Measurements from ENCODE around the gene SRCAP. TPM values are rescaled to one million over a fixed set of nuclear protein-coding genes. Genes with fewer than 3 reads are reported as not detected.

The SRCAP gene
- total and polyA plus RNA-seq, 11 donors = 22.9 to 51.2 (median 39.7) TPM

DNA sequence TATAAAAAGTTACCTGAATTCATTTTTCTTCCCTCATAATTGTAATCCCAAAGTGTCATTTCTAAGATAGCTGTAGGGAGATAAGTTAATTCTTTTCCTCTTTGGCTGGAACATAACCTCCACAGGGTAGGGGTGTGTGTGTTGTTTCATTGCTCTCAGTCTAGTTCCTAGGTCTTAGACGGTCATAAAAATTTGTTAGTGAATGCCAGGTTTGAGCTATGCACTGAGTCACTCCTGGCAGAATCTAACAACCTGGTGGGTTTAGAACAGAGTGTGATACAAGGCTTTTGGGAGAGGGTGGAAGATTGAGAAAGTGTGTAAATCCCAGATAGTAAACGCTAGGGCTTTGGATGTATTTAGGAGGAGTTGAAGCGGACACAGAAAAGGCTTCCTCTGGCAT, 48.4 kb downstream of the SRCAP start:
- 46 to 59% (median 52%) methylated on average over 3 of the region's 3 CpGs for WGBS, 4 donors
- no peaks in the 10 kb centered on the region for H3K27me3 ChIP-seq
- H3K27ac ChIP-seq = peak overlapping the region in 10 of 12 donors; percentile 59 to 84 (median 76)
- H3K9me3 ChIP-seq = no peaks in the 10 kb centered on the region
- no peak for TF ChIP-seq CTCF (IDR thresholded peaks at IDR 0.05)
- TF ChIP-seq POLR2A (IDR thresholded peaks at IDR 0.05) = no peak
- H3K4me3 ChIP-seq = peak overlapping the region in 9 of 12 donors; percentile 64 to 97 (median 79)
- H3K4me1 ChIP-seq = peaks cover 0 to 20% (median 5%) of the 10 kb centered on the region in 12 donors
- DNase-seq (no peak), ATAC-seq (no peak)
- peaks cover 0 to 46% (median 36%) of the 10 kb centered on the region in 9 donors for H3K36me3 ChIP-seq
- intact Hi-C loops (cut with DNase I) = loop anchor here in 1 of 10 donors (5.0 to 10.0 kb wide), 2 partner anchors 50 to 167 kb away; partner anchors contain the start of gene SRCAP

DNA sequence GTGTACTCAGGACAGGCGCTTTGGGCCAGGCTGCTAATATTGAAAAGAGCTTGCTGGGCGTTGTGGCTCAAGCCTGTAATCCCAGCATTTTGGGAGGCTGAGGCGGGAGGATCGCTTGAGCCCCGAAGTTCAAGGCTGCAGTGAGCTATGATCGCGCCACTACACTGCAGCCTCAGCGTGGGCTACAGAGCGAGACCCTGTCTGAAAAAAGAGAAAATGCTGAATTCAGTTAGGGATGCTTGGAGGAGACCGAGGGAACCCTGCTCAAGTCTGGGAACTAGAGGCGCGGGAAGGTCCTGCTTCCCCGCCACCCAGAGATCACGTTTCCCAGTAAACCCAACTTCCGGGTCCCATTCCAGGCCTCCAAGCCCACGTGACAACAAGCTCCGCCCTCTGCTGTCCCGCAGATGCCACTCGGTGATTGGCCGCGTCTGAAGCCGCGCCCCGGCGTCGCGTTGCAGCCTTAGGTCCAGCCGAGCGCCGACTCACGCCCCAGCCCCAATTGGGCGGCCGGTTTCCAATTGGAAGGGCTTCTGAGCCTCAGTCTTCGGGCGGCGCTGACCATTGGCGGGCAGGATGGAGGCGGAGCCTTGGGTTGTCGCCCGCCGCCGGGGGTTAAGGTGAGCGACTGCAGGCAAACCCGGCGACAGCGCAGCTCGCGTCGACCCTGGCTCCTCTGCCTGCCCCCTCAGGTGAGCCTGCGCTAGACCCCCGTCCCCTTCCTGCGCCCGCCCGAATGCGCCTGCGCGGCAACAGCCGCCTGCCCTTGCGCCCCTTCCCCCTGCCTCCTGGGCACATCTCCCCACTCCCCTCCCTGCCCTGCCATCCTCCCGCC, 49.0 kb downstream of the SRCAP start, which contains the start of gene PHKG2:
Gene PHKG2, plus strand, starts transcription at position 627 of the 835 bp plus-strand sequence. CDS start 396 bp downstream, outside the sequence.
- 3 to 7% (median 4%) methylated on average over 28 to 60 of the region's 60 CpGs for WGBS, 4 donors
- DNase-seq (peak; percentile 99 to 100 (median 99)), ATAC-seq (peak; percentile 98 to 99 (median 99))
- peaks cover 0 to 20% (median 5%) of the 10 kb centered on the region in 12 donors for H3K4me1 ChIP-seq
- peak within 1 kb of the TSS in 11 of 12 donors; percentile 59 to 84 (median 75) for H3K27ac ChIP-seq
- peaks cover 0 to 47% (median 41%) of the 10 kb centered on the region in 9 donors for H3K36me3 ChIP-seq
- no peak for TF ChIP-seq CTCF (IDR thresholded peaks at IDR 0.05)
- TF ChIP-seq POLR2A (IDR thresholded peaks at IDR 0.05) = peak in 1 of 2 donors; percentile 58
- intact Hi-C loops (cut with DNase I) = loop anchor here in 2 of 10 donors (2.0 to 10.0 kb wide), 3 partner anchors 15 to 167 kb away; partner anchors contain the start of genes CFAP119 (in 1 of the 2), RNF40 (in 1 of the 2) and SRCAP (in 1 of the 2)
- H3K4me3 ChIP-seq = peak within 1 kb of the TSS; percentile 64 to 97 (median 78)
- H3K9me3 ChIP-seq = no peaks in the 10 kb centered on the region
- no peaks in the 10 kb centered on the region for H3K27me3 ChIP-seq

DNA sequence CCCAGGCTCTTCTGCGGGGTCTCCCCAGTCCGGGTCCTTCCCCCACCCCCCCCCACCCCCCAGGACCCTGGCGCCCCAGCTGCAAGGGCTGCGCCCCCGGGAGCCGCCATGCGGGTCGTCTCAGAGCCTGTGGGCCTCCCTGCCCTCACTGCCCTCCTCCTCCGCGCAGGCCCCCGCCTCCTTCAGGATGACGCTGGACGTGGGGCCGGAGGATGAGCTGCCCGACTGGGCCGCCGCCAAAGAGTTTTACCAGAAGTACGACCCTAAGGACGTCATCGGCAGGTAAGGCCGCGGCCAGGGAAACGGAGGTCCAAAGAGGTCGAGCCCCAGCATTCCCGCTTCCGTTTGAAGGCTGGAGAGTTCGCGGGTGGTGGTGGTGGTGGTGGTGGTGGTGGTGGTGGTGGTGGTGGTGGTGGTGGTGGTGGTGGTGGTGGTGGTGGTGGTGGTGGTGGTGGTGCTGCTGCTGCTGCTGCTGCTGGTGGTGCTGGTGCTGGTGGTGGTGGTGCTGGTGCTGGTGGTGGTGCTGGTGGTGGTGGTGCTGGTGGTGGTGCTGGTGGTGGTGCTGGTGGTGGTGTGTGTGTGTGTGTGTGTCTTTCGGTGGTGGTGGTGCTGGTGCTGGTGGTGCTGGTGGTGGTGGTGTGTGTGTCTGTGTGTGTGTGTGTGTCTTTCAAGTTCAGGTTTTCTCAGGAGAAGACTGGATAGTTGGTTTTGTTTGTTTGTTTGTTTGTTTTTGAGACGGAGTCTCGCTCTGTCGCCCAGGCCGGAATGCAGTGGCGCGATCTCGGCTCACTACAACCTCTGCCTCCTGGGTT, 49.9 kb downstream of the SRCAP start:
- 15 to 43% (median 19%) methylated on average over 14 to 36 of the region's 36 CpGs for WGBS, 4 donors
- peak overlapping the region; percentile 64 to 97 (median 78) for H3K4me3 ChIP-seq
- no peaks in the 10 kb centered on the region for H3K9me3 ChIP-seq
- peak in 2 of 4 donors; percentile 41 to 42 for ATAC-seq
- TF ChIP-seq CTCF (IDR thresholded peaks at IDR 0.05) (no peak), POLR2A (IDR thresholded peaks at IDR 0.05) (no peak)
- H3K27me3 ChIP-seq = no peaks in the 10 kb centered on the region
- H3K4me1 ChIP-seq = peaks cover 0 to 20% (median 5%) of the 10 kb centered on the region in 12 donors
- intact Hi-C loops (cut with DNase I) = loop anchor here in 2 of 10 donors (2.0 to 10.0 kb wide), 3 partner anchors 14 to 166 kb away; partner anchors contain the start of genes CFAP119 (in 1 of the 2), RNF40 (in 1 of the 2) and SRCAP (in 1 of the 2)
- peak in 2 of 5 donors; percentile 50 to 58 for DNase-seq
- peaks cover 0 to 49% (median 45%) of the 10 kb centered on the region in 9 donors for H3K36me3 ChIP-seq
- peak overlapping the region in 10 of 12 donors; percentile 56 to 84 (median 72) for H3K27ac ChIP-seq
